Liver (tissue), 9 donors: ENCODE measurements around the gene GIPR. TPM values are rescaled to one million over a fixed set of nuclear protein-coding genes. Genes with fewer than 3 reads are reported as not detected.

Experiments used
- DNase-seq: peaks from one replicate; pipeline ENCODE4 v3.0.0-alpha.2; 2017; ENCODE audit warnings: low spot score
- H3K27ac ChIP-seq, 2 donors: one replicate each; pipeline ENCODE4 v1.7.0; 2013; ENCODE audit warnings: inconsistent platforms in 2 of 2, low read length in 2 of 2, control low read depth in 1 of 2, low read depth in 1 of 2, mild to moderate bottlenecking in 1 of 2
- H3K27me3 ChIP-seq, 4 donors: one replicate each; pipeline versions ENCODE4 v1.6.1 to v1.7.0; 2013; ENCODE audit warnings: low read length in 3 of 4, inconsistent platforms in 1 of 4, mild to moderate bottlenecking in 1 of 4, moderate library complexity in 1 of 4; ENCODE audit not compliant: control insufficient read depth in 4 of 4, insufficient read depth in 4 of 4
- H3K36me3 ChIP-seq, 4 donors: one replicate each; pipeline versions ENCODE4 v1.6.1 to v1.7.0; 2013; ENCODE audit warnings: low read length in 3 of 4, mild to moderate bottlenecking in 3 of 4, low read depth in 1 of 4, moderate library complexity in 1 of 4; ENCODE audit not compliant: control insufficient read depth in 4 of 4, insufficient read depth in 3 of 4
- H3K4me1 ChIP-seq, 4 donors: one replicate each; pipeline versions ENCODE4 v1.6.1 to v1.7.0; 2013; ENCODE audit warnings: low read length in 3 of 4, mild to moderate bottlenecking in 3 of 4, moderate library complexity in 1 of 4; ENCODE audit not compliant: control insufficient read depth in 4 of 4, insufficient read depth in 4 of 4
- H3K4me3 ChIP-seq, 3 donors: one replicate each; pipeline versions ENCODE4 v1.6.1 to v1.7.0; 2013; ENCODE audit warnings: low read length in 3 of 3, control low read depth in 1 of 3, low read depth in 1 of 3, mild to moderate bottlenecking in 1 of 3
- H3K9ac ChIP-seq, 2 donors: one replicate each; pipeline ENCODE4 v1.7.0; 2013; ENCODE audit warnings: low read length in 2 of 2, mild to moderate bottlenecking in 2 of 2, moderate library complexity in 2 of 2, control low read depth in 1 of 2, low read depth in 1 of 2
- H3K9me3 ChIP-seq, 4 donors: one replicate each; pipeline versions ENCODE4 v1.6.1 to v1.7.0; 2013; ENCODE audit warnings: low read length in 3 of 4; ENCODE audit not compliant: control insufficient read depth in 4 of 4
- EGR1 ChIP-seq, 2 donors: IDR thresholded peaks; 2 replicates each; pipeline ENCODE4 v1.6.1; 2016 to 2018; ENCODE audit warnings: antibody characterized with exemption in 2 of 2, low read depth in 2 of 2
- FOXA1 ChIP-seq: IDR thresholded peaks from 2 replicates; pipeline ENCODE4 v1.6.1; 2016; ENCODE audit warnings: antibody characterized with exemption
- FOXA2 ChIP-seq: IDR thresholded peaks from 2 replicates; pipeline ENCODE4 v1.6.1; 2016; ENCODE audit warnings: antibody characterized with exemption
- GABPA ChIP-seq, 2 donors: IDR thresholded peaks in 1 of 2; conservative IDR thresholded peaks in 1 of 2; 2 replicates each; pipeline ENCODE4 v1.6.1; 2016; ENCODE audit warnings: antibody characterized with exemption in 2 of 2, mild to moderate bottlenecking in 1 of 2, moderate library complexity in 1 of 2
- HNF4G ChIP-seq: IDR thresholded peaks from 2 replicates; pipeline ENCODE4 v1.6.1; 2016; ENCODE audit warnings: antibody characterized with exemption
- JUND ChIP-seq, 2 donors: IDR thresholded peaks; 2 replicates each; pipeline ENCODE4 v1.6.1; 2016; ENCODE audit warnings: antibody characterized with exemption in 2 of 2
- NR2F2 ChIP-seq: IDR thresholded peaks from 2 replicates; pipeline ENCODE4 v1.6.1; 2016; ENCODE audit warnings: antibody characterized with exemption
- RAD21 ChIP-seq, 2 donors: IDR thresholded peaks; 2 replicates each; pipeline ENCODE4 v1.6.1; 2016; ENCODE audit warnings: antibody characterized with exemption in 2 of 2, mild to moderate bottlenecking in 2 of 2
- RXRA ChIP-seq, 2 donors: IDR thresholded peaks; 2 replicates each; pipeline ENCODE4 v1.6.1; 2017 to 2018; ENCODE audit warnings: antibody characterized with exemption in 2 of 2, mild to moderate bottlenecking in 1 of 2
- SP1 ChIP-seq: IDR thresholded peaks from 2 replicates; pipeline ENCODE4 v1.6.1; 2018; ENCODE audit warnings: antibody characterized with exemption, mild to moderate bottlenecking
- TAF1 ChIP-seq: conservative IDR thresholded peaks from 2 replicates; pipeline ENCODE4 v1.6.1; 2016; ENCODE audit warnings: antibody characterized with exemption, mild to moderate bottlenecking
- ZBTB33 ChIP-seq: IDR thresholded peaks from 2 replicates; pipeline ENCODE4 v1.6.1; 2016; ENCODE audit warnings: antibody characterized with exemption
- WGBS: extraction: QIAGEN DNeasy Blood & Tissue Kit; methylation state at CpG from one replicate; pipeline ENCODE4 v1.1.7; 2013; 5-methylcytosine and 5-hydroxymethylcytosine counted together
- polyA plus RNA-seq, 2 donors: library from polyadenylated mRNA; stranded (reverse) in 1 of 2; unstranded in 1 of 2; fragments of 200-250 nt in 1 of 2; fragments of >200 nt in 1 of 2; fragmentation: Nextera tagmentation in 1 of 2; extraction: Ambion mirVana in 1 of 2; gene quantifications; one replicate each; pipeline versions ENCODE4 v1.2.1 to v1.2.3, GENCODE V29; 2013 to 2015
- total RNA-seq, 2 donors: library from RNA; depleted of rRNA; stranded (reverse); fragments of >200 nt; gene quantifications; one replicate each; pipeline ENCODE4 v1.2.3, GENCODE V29; 2014
- TF ChIP-seq, protein P1 (sequence below): IDR thresholded peaks from 2 replicates; pipeline ENCODE4 v1.6.1; 2016; ENCODE audit warnings: antibody characterized with exemption
- TF ChIP-seq, protein P2 (sequence below): IDR thresholded peaks from 2 replicates; pipeline ENCODE4 v1.6.1; 2016; ENCODE audit warnings: antibody characterized with exemption
- TF ChIP-seq, protein P3 (sequence below): fragments of 150-350 bp; IDR thresholded peaks from 2 replicates; pipeline ENCODE4 v1.5.1; 2017; ENCODE audit warnings: improper control_type of control experiment, low read depth, low read length; ENCODE audit not compliant: missing input control
- TF ChIP-seq, protein P4 (sequence below): IDR thresholded peaks from 2 replicates; pipeline ENCODE4 v1.6.1; 2016; ENCODE audit warnings: antibody characterized with exemption, mild to moderate bottlenecking
- donor health status: healthy.
- donor health status: healthy.
- donor health status: healthy.
- donor health status: healthy.
- donor health status: healthy.

GIPR gene
- total and polyA plus RNA-seq, 4 donors = 0.05 to 0.50 (median 0.07) TPM

DNA sequence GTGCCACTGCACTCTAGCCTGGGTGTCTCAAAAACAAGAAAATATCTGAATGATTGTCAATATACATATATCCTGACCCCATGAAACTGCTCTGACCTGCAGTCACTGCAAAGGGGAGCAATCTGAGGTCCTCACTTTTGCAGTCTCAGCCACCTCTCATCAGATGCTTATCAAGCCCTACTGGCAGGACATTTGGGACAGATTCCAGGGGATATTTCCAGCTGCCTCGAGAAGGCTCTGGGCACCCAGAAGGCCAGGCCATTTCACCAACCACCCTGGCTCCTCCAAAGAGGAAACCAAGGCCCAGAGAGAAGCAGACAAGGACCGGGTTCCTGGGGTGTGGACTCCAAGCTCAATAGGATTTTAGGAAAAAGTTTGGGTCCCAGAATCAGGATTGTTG is 31.1 kb upstream of the GIPR start (continued):
- TF ChIP-seq GABPA (IDR thresholded peaks at IDR 0.05 in 1 of 2, conservative IDR thresholded peaks at IDR 0.05 in 1 of 2) (no peak), NR2F2 (no peak), RAD21 (IDR thresholded peaks at IDR 0.05) (no peak), HNF4G (no peak), FOXA2 (no peak), EGR1 (IDR thresholded peaks at IDR 0.05; ENCODE audit: low read depth in 2 of 2) (no peak)
- TF ChIP-seq, protein P1, sequence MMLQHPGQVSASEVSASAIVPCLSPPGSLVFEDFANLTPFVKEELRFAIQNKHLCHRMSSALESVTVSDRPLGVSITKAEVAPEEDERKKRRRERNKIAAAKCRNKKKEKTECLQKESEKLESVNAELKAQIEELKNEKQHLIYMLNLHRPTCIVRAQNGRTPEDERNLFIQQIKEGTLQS = no peak

DNA sequence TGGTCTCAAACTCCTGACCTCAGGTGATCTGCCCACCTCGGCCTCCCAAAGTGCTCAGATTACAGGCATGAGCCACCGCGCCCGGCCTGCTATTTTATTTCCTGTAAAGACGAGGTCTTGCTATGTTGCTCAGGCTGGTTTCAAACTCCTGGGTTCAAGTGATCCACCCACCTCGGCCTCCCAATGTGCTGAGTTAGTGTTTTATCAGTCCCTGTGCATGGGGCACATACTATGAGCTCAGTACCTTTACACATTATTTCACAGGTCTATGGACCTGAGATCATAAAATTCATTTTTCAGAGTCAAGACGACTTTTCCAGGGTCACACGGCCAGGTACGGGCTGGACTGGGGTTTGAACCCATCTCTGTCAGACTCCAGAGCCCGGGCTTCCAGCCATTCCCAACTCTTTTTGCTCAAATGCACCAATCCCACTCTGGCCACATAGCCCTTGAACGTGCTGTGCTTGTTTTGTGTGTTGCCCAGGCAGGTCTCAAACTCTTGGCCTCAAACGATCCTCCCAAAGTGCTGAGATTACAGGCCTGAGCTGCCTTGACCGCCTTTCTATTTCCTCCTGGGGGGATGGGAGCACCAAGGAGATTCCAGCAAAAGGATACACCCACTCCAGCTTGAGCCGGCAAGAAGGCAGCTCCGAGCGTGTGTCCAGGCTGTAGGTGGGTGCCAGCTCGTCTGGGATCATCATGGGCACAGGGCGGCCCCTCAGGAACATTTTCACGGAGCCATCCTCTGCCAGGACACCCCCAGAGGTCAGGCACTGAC is 29.9 kb upstream of the GIPR start:
- Histone ChIP-seq H3K9ac (no peak overlapping the region), H3K27ac (no peak overlapping the region), H3K36me3 (no peaks in the 10 kb centered on the region), H3K4me1 (peaks cover 8 to 35% (median 26%) of the 10 kb centered on the region in 4 donors), H3K9me3 (no peaks in the 10 kb centered on the region), H3K27me3 (no peaks in the 10 kb centered on the region), H3K4me3 (no peak overlapping the region)
- TF ChIP-seq JUND (IDR thresholded peaks at IDR 0.05) (no peak), SP1 (no peak), RXRA (IDR thresholded peaks at IDR 0.05) (no peak), ZBTB33 (no peak), EGR1 (IDR thresholded peaks at IDR 0.05; ENCODE audit: low read depth in 2 of 2) (no peak), TAF1 (no peak), FOXA1 (no peak), NR2F2 (no peak), FOXA2 (no peak)
- TF ChIP-seq, protein P2, sequence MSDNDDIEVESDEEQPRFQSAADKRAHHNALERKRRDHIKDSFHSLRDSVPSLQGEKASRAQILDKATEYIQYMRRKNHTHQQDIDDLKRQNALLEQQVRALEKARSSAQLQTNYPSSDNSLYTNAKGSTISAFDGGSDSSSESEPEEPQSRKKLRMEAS = no peak
- TF ChIP-seq, protein P3, sequence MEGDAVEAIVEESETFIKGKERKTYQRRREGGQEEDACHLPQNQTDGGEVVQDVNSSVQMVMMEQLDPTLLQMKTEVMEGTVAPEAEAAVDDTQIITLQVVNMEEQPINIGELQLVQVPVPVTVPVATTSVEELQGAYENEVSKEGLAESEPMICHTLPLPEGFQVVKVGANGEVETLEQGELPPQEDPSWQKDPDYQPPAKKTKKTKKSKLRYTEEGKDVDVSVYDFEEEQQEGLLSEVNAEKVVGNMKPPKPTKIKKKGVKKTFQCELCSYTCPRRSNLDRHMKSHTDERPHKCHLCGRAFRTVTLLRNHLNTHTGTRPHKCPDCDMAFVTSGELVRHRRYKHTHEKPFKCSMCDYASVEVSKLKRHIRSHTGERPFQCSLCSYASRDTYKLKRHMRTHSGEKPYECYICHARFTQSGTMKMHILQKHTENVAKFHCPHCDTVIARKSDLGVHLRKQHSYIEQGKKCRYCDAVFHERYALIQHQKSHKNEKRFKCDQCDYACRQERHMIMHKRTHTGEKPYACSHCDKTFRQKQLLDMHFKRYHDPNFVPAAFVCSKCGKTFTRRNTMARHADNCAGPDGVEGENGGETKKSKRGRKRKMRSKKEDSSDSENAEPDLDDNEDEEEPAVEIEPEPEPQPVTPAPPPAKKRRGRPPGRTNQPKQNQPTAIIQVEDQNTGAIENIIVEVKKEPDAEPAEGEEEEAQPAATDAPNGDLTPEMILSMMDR = no peak
- TF ChIP-seq, protein P4, sequence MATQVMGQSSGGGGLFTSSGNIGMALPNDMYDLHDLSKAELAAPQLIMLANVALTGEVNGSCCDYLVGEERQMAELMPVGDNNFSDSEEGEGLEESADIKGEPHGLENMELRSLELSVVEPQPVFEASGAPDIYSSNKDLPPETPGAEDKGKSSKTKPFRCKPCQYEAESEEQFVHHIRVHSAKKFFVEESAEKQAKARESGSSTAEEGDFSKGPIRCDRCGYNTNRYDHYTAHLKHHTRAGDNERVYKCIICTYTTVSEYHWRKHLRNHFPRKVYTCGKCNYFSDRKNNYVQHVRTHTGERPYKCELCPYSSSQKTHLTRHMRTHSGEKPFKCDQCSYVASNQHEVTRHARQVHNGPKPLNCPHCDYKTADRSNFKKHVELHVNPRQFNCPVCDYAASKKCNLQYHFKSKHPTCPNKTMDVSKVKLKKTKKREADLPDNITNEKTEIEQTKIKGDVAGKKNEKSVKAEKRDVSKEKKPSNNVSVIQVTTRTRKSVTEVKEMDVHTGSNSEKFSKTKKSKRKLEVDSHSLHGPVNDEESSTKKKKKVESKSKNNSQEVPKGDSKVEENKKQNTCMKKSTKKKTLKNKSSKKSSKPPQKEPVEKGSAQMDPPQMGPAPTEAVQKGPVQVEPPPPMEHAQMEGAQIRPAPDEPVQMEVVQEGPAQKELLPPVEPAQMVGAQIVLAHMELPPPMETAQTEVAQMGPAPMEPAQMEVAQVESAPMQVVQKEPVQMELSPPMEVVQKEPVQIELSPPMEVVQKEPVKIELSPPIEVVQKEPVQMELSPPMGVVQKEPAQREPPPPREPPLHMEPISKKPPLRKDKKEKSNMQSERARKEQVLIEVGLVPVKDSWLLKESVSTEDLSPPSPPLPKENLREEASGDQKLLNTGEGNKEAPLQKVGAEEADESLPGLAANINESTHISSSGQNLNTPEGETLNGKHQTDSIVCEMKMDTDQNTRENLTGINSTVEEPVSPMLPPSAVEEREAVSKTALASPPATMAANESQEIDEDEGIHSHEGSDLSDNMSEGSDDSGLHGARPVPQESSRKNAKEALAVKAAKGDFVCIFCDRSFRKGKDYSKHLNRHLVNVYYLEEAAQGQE = no peak
- no peak for DNase-seq
- 80% methylated on average over 19 of the region's 19 CpGs for WGBS
